OCI-LY1 (cell line): ENCODE results near the gene STX18.
"Not testable (repeated sequence)": the region's sequence is repeated elsewhere in the genome, so short reads cannot be mapped to it uniquely, and the experiment has no call there.

ENCODE experiments used
- H2AFZ ChIP-seq: fragments of 200-600 bp; sonication (generic), shearing (Covaris generic); 2 replicates; pipeline ENCODE4 v1.6.0; 2014; ENCODE audit warnings: antibody characterized with exemption, mild to moderate bottlenecking, low read length
- H3F3A ChIP-seq: fragments of 200-600 bp; sonication (generic), shearing (Covaris generic); 2 replicates; pipeline ENCODE4 v1.6.0; 2014; ENCODE audit warnings: mild to moderate bottlenecking, antibody characterized with exemption, low read length, moderate library complexity; ENCODE audit not compliant: insufficient read depth
- H3K27ac ChIP-seq: fragments of 200-600 bp; sonication (generic); 2 replicates; pipeline ENCODE4 v1.5.1; 2014; ENCODE audit warnings: low read length, mixed run types, mild to moderate bottlenecking, low read depth; ENCODE audit not compliant: poor library complexity, severe bottlenecking
- H3K27me3 ChIP-seq: fragments of 200-600 bp; sonication (generic); 2 replicates; pipeline ENCODE4 v1.6.0; 2014; ENCODE audit warnings: antibody characterized with exemption, mild to moderate bottlenecking, low read length, moderate library complexity; ENCODE audit not compliant: insufficient read depth
- H3K36me3 ChIP-seq: fragments of 200-600 bp; sonication (generic); 2 replicates; pipeline ENCODE4 v1.6.1; 2014; ENCODE audit warnings: mild to moderate bottlenecking, antibody characterized with exemption, low read length, moderate library complexity, mixed read lengths; ENCODE audit not compliant: insufficient read depth
- H3K4me1 ChIP-seq: fragments of 200-600 bp; sonication (generic); 2 replicates; pipeline ENCODE4 v1.5.1; 2014; ENCODE audit warnings: mild to moderate bottlenecking, low read length, moderate library complexity; ENCODE audit not compliant: insufficient read depth, severe bottlenecking
- H3K4me2 ChIP-seq: fragments of 200-600 bp; sonication (generic), shearing (Covaris generic); 2 replicates; pipeline ENCODE4 v1.6.1; 2014; ENCODE audit warnings: low read length
- H3K4me3 ChIP-seq: fragments of 200-600 bp; sonication (generic); 2 replicates; pipeline ENCODE4 v1.5.1; 2014; ENCODE audit warnings: low read length, low read depth, mild to moderate bottlenecking, mixed read lengths; ENCODE audit not compliant: poor library complexity, severe bottlenecking
- H3K79me2 ChIP-seq: fragments of 200-600 bp; shearing (Covaris generic); 2 replicates; pipeline ENCODE4 v1.6.1; 2016; ENCODE audit warnings: mixed run types, low read length, mixed read lengths; ENCODE audit not compliant: insufficient read depth
- H3K9ac ChIP-seq: fragments of 200-600 bp; sonication (generic), shearing (Covaris generic); 2 replicates; pipeline ENCODE4 v1.6.1; 2014; ENCODE audit warnings: mild to moderate bottlenecking, low read length, mixed read lengths
- H3K9me2 ChIP-seq: fragments of 200-600 bp; sonication (generic), shearing (Covaris generic); 2 replicates; pipeline ENCODE4 v1.6.1; 2014; ENCODE audit warnings: low read depth, mild to moderate bottlenecking, low read length, mixed read lengths
- H3K9me3 ChIP-seq: fragments of 200-600 bp; shearing (Covaris generic); 2 replicates; pipeline ENCODE4 v1.6.1; 2014; ENCODE audit warnings: low read length, mixed read lengths
- H4K20me1 ChIP-seq: fragments of 200-600 bp; sonication (generic), shearing (Covaris generic); 2 replicates; pipeline ENCODE4 v1.6.0; 2016; ENCODE audit warnings: mild to moderate bottlenecking, low read length; ENCODE audit not compliant: insufficient read depth
- EZH2 ChIP-seq: fragments of 200-600 bp; sonication (generic), shearing (Covaris generic); IDR thresholded peaks from 2 replicates; pipeline ENCODE4 v1.8.0; 2017; ENCODE audit warnings: borderline replicate concordance, mixed run types, mild to moderate bottlenecking, antibody characterized with exemption, low read length, moderate library complexity, mixed read lengths
- TF ChIP-seq, protein P1 (sequence below): fragments of 200-600 bp; sonication (generic), shearing (Covaris generic); IDR thresholded peaks from 2 replicates; pipeline ENCODE4 v1.5.1; 2017; ENCODE audit warnings: mild to moderate bottlenecking, antibody characterized with exemption, low read length, moderate library complexity, mixed read lengths

Gene STX18

DNA sequence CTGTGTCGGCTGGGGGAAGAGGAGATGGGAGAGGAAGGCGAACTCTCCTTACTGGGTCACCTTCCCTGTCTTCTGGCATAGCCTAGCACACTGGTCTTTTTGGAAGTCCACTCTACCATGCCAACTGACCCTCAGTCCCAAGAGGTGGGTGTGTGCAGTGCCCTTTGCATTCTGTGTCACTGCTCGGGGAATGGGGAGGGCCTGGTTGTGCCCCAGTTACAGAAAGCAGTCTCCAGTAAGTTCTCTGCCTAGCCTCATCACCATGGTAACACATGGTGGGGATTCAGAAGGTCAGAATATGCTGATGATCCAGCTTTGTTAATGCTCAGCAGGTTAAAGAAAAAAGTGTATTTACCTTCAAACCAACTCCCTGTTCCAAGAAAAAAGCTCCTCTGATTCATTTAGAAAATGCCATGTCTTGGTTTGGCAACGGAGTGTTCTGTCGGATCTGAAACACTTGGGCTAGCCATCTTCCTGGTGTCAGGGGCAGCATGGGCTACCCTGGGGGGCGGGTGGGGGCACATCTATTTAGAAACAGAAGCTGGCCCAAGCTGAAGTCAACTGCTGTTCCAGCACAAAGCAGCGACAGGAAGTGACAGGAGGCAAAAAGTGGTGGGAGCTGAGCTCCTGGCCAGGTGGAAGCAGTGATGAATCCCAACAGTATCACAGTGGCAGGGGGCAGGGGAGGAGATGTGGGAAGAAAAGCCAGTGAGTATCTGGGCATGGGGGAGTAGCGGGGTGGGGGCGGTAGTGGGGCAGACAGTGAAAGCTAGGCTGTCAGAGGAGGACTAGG, 117.9 kb downstream of the STX18 start:
- no peak for TF ChIP-seq EZH2
- TF ChIP-seq, protein P1, sequence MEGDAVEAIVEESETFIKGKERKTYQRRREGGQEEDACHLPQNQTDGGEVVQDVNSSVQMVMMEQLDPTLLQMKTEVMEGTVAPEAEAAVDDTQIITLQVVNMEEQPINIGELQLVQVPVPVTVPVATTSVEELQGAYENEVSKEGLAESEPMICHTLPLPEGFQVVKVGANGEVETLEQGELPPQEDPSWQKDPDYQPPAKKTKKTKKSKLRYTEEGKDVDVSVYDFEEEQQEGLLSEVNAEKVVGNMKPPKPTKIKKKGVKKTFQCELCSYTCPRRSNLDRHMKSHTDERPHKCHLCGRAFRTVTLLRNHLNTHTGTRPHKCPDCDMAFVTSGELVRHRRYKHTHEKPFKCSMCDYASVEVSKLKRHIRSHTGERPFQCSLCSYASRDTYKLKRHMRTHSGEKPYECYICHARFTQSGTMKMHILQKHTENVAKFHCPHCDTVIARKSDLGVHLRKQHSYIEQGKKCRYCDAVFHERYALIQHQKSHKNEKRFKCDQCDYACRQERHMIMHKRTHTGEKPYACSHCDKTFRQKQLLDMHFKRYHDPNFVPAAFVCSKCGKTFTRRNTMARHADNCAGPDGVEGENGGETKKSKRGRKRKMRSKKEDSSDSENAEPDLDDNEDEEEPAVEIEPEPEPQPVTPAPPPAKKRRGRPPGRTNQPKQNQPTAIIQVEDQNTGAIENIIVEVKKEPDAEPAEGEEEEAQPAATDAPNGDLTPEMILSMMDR = no peak
- Histone ChIP-seq H3K9me2 (no peaks in the 10 kb centered on the region), H3K27me3 (no peaks in the 10 kb centered on the region), H3K4me3 (no peak overlapping the region), H3F3A (no peaks in the 10 kb centered on the region), H3K36me3 (peaks cover 20% of the 10 kb centered on the region), H2AFZ (no peak overlapping the region), H3K9me3 (no peaks in the 10 kb centered on the region), H3K4me1 (peaks cover 9% of the 10 kb centered on the region), H3K27ac (no peak overlapping the region), H3K4me2 (no peak overlapping the region), H4K20me1 (no peaks in the 10 kb centered on the region), H3K9ac (no peak overlapping the region), H3K79me2 (no peaks in the 10 kb centered on the region)

DNA sequence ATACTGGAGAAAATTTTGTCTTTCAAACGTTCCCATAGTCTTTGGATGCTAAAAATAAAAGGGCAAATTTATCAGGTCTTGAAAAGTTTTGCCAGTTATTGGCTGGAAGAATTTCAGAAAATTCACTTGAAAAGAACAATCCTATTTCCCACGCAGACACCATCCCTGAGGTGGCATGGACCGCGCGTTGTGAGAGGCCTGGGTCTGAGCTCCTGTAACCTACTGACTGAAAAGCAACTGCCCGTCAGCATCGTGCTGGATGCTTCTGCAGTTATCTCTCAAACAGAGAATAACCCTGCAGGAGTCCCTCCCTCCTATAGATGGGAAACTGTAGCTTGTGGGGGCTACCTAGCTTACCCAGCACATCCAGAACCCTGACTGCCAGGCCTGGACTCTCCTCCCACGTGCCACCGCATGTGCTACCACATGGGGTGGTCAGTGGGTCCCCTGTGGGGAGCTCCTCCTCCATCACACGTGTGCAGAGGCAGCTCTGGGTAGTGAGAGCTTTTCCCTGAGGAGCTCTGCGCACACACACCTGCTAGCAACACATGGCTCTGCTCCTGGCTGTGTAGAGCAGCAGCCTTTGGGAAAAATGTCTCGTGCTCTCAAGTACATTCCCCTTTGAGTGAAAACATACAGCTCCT, 118.9 kb downstream of the STX18 start:
- Histone ChIP-seq H3K9ac (no peak overlapping the region), H3K79me2 (no peaks in the 10 kb centered on the region), H3K9me2 (no peaks in the 10 kb centered on the region), H3K4me2 (no peak overlapping the region), H2AFZ (no peak overlapping the region), H3K27ac (no peak overlapping the region), H3K27me3 (no peaks in the 10 kb centered on the region), H4K20me1 (no peaks in the 10 kb centered on the region), H3K4me1 (no peaks in the 10 kb centered on the region), H3K4me3 (no peak overlapping the region), H3K9me3 (no peaks in the 10 kb centered on the region), H3K36me3 (peaks cover 28% of the 10 kb centered on the region), H3F3A (no peaks in the 10 kb centered on the region)
- TF ChIP-seq, protein P1 = no peak
- no peak for TF ChIP-seq EZH2

DNA sequence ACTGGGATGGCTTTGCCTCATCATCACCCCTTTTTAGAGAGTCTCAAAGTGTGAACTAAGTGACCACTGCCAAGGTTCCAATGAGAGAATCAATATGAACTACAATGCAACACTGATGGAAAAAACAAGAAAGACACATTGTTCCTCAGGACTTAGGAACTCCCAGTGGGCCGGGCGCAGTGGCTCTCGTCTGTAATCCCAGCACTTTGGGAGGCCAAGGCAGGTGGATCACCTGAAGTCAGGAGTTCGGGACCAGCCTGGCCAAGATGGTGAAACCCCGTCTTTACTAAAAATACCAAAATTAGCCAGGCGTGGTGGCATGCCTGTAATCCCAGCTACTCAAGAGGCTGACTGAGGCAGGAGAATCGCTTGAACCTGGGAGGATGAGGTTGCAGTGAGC, 119.7 kb downstream of the STX18 start:
- H4K20me1 ChIP-seq, H3K9ac ChIP-seq, H3K4me2 ChIP-seq, H3K9me3 ChIP-seq, H3K27ac ChIP-seq, H3K79me2 ChIP-seq, H3F3A ChIP-seq, H3K27me3 ChIP-seq, H3K4me1 ChIP-seq, H3K9me2 ChIP-seq, H2AFZ ChIP-seq, H3K4me3 ChIP-seq: not testable (repeated sequence)
- peaks cover 37% of the 10 kb centered on the region for H3K36me3 ChIP-seq
